Measurements from ENCODE around the gene MAML3.

The MAML3 gene

DNA sequence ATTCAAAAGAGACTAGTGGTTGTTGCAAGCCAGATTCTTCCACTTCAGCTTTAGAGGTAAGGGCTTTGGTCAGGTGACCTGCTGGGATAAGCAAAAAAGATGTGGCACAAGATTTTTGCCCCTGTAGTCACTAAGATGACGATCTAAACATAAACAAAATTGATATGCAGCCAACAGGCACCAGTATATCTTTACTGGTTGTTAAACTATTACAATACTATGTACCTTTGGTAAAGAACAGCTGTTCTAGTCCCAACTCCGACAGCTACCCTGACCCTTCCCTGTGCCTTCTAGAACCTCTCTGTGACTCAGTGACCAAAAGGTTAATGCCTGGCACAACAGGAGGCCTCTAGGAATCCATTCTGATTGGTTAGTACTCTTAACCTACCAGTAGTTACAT, 428.7 kb downstream of the MAML3 start:
- peak; percentile 66 for DNase-seq (ENCODE audit: low read depth)
- TF ChIP-seq, protein P1, sequence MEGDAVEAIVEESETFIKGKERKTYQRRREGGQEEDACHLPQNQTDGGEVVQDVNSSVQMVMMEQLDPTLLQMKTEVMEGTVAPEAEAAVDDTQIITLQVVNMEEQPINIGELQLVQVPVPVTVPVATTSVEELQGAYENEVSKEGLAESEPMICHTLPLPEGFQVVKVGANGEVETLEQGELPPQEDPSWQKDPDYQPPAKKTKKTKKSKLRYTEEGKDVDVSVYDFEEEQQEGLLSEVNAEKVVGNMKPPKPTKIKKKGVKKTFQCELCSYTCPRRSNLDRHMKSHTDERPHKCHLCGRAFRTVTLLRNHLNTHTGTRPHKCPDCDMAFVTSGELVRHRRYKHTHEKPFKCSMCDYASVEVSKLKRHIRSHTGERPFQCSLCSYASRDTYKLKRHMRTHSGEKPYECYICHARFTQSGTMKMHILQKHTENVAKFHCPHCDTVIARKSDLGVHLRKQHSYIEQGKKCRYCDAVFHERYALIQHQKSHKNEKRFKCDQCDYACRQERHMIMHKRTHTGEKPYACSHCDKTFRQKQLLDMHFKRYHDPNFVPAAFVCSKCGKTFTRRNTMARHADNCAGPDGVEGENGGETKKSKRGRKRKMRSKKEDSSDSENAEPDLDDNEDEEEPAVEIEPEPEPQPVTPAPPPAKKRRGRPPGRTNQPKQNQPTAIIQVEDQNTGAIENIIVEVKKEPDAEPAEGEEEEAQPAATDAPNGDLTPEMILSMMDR (conservative IDR thresholded peaks at IDR 0.05; ENCODE audit: low read depth, low read length) = no peak
- H3K4me3 ChIP-seq (ENCODE audit: low read depth, low read length) = no peak overlapping the region

DNA sequence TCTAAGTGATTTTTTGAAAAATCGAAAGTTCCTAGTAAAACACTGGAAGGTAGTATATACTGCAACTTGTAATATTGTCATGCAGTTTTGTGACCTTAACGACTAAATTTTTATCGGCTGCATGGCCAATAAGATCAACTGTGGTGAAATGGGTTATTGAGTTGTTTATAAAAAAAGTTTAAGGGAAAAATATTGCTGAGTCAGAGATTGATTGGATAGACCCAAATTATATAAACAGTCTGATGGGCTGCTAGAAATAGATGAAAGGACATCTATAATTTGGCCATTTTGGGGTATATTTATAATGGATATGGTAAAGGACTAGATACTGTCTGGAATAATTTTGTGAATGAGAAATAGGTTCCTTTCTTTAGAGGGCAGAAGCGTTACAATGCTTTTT, 432.2 kb downstream of the MAML3 start:
- TF ChIP-seq, protein P1 (conservative IDR thresholded peaks at IDR 0.05; ENCODE audit: low read depth, low read length) = no peak
- no peak for DNase-seq (ENCODE audit: low read depth)
- no peak overlapping the region for H3K4me3 ChIP-seq (ENCODE audit: low read depth, low read length)

DNA sequence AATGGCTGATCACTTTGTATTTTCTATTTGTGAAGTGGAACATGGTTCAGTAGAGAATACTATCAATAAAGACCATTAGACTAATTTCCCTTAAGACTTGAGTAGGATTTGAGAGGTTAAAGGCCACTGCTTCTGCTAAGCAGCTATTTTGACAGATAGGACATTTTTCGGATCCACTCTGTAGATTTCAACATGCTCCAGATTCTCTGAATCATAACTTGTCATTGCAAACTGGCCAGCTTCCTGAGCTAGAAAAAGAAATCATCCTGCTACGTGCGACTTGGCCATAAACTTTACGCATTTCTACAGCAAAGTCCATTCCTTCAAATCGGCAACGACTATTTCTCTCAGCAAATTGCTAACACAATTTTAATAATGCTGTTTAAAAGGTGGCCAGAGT, 433.2 kb downstream of the MAML3 start:
- peak; percentile 42 for DNase-seq (ENCODE audit: low read depth)
- H3K4me3 ChIP-seq (ENCODE audit: low read depth, low read length) = no peak overlapping the region
- TF ChIP-seq, protein P1 (conservative IDR thresholded peaks at IDR 0.05; ENCODE audit: low read depth, low read length) = no peak

DNA sequence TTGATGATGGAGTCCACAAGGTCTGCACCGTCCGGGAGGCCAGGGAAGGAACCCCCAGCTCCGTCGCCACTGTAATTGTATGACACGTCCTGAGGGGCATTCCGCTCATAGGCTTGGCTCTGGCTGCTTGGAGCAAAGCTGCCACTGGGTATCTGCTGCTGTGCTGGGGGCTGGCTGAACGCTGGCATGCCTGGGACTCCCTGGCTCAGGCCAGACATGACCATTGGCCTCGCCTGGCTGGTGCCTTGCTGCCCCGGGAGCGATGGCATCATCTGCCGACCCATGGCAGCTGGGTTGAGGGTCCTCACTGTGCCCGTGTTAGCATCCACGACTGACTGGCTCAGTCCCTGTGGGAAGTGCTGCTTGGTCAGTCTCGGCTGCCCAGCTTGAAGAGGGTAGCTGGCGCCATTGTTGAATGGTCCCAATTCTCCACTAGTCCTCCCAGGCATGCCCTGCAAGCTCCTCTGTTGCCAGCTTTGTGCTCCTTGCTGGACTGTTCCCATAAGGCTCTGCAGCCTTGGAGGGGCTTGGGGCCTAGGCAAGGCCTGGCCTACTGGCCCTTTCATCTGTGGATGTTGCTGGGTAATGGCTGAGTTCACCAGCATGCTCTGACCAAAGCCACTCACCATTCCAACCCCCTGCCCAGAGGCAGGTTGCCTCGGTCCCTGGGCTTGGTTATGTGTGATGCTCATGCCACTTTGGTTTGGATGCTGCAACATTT, 434.4 kb downstream of the MAML3 start:
- no peak for DNase-seq (ENCODE audit: low read depth)
- TF ChIP-seq, protein P1 (conservative IDR thresholded peaks at IDR 0.05; ENCODE audit: low read depth, low read length) = no peak
- H3K4me3 ChIP-seq (ENCODE audit: low read depth, low read length) = no peak overlapping the region

DNA sequence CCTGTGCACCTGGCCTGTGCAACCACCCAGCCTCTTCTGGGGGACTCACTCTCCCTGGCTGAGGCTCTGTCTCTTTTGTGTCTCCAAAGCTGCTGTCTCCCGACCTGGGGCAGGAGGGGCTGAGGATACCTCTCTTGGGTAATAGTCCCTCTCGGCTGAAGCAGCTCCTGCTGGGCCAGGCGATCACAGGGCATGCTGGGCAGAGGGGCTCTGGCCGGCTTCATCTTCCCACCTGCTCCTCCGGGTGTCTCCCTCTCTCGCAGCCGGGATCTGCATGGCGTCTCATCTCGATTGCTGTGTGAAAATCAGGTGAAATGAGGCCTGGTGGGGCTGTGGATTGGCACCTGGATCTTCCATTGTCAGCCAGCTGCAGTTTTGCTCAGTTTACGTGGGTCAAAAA, 435.2 kb downstream of the MAML3 start:
- TF ChIP-seq, protein P1 (conservative IDR thresholded peaks at IDR 0.05; ENCODE audit: low read depth, low read length) = no peak
- no peak for DNase-seq (ENCODE audit: low read depth)

DNA sequence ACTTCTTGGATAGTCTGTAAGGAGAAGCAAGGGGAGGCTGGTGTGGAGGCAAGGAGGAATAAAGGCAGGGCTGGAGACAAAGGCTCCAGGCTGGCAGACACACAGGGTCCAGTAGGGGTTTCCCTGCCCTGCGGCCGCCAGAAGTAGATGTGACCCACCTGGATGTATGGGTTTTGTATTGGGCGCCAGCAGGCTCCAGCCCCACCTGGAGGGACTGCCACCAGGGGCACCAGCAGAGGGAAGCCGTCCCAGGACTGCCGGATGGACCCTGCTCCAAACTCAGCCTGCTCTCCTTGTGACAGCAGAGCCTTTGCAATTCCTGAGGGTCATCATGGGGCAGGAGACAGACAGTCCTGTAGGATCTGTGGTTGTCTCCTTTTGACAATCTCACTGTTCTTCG, 435.6 kb downstream of the MAML3 start:
- DNase-seq (ENCODE audit: low read depth) = no peak
- H3K4me3 ChIP-seq (ENCODE audit: low read depth, low read length) = no peak overlapping the region
- TF ChIP-seq, protein P1 (conservative IDR thresholded peaks at IDR 0.05; ENCODE audit: low read depth, low read length) = no peak

More for the DNA sequence above, 435.2 kb downstream of the MAML3 start:
- no peak overlapping the region for H3K4me3 ChIP-seq (ENCODE audit: low read depth, low read length)

DNA sequence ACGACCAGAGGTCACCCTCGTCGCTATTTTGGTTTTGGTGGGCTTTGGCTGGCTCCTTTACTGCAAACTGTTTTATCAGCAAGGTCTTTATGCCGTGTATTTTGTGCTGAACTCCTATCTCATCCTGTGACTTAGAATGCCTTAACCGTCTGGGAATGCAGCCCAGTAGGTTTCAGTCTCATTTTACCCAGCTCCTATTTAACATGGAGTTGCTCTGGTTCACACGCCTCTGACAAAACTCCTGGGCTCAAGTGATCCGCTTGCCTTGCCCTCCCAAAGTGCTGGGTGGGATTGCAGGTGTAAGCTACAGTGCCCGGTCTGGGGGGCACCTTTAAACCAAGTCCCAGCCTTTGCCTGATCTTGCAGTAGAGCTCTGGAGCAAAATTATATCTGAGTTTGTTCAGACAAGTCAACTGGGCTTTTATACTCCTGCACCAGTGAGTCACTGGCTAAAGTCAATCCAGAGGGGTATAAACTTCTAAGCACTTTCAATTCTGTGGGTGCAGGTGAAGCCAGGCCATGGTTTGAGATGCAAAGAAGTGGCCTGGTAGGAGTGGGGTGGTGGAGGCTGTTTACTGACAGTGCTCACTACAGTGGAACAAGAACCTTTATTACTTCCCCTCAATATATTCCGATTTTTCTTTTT, 438.1 kb downstream of the MAML3 start:
- no peak for DNase-seq (ENCODE audit: low read depth)
- no peak overlapping the region for H3K4me3 ChIP-seq (ENCODE audit: low read depth, low read length)
- TF ChIP-seq, protein P1 (conservative IDR thresholded peaks at IDR 0.05; ENCODE audit: low read depth, low read length) = no peak
